GM18517 (cell line): ENCODE measurements around the gene MGP.

Source experiments
- ATAC-seq: cut with Tn5 transposase; IDR thresholded peaks from one replicate; pipeline ENCODE4 v1.9.1; 2021; ENCODE audit warnings: mild to moderate bottlenecking, moderate library complexity; ENCODE audit not compliant: unreplicated experiment

Gene MGP

DNA sequence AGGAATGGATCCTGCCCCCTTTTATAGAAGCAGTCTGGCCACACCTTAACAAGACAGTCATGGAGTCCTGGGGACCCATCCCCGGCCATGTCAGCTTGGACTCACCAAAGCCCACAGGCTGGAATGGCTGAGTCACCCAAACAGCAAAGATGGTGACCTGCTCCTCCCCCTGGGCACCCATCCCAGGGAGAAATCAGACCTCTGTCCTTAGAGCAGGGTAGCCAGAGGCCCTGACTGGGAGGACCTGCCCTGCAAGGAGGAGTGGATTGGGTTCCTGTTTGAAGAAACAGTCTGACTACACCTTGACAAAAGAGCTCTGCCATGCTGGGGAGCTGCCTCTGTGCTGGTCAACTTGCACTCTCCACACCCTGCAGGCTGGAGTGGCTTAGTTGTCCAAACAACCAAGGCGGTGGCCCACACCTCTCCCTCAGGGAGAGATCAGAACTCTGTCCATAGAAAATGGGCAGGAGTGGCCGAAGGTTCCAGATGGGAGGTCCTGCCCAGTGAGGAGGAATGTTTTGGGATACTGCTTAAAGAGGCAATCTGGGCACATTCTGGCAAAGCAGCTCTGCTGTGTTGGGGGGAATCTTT, 16.6 kb downstream of the MGP start:
- no peak for ATAC-seq

DNA sequence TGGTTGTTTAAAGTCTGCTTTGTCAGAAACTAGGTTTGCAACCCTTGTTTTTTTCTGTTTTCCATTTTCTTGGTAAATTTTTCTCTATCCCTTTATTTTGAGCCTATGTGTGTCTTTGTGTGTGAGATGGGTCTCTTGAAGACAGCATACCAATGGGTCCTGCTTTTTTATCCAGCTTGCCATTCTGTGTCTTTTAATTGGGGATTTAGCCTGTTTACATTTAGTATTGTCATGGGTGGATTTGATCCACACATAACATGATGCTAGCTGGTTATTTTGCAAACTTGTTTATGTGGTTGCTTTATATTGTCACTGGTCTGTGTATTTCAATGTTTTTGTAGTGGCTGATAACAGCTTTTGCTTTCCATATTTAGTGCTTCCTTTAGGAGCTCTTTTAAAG, 25.2 kb downstream of the MGP start:
- no peak for ATAC-seq

- no peak for ATAC-seq
These were observed 27.1 kb downstream of the MGP start for GRCh38 chr12:14858513-14858912.

- ATAC-seq, result no peak
These were observed 31.0 kb downstream of the MGP start for GRCh38 chr12:14854586-14855183.

DNA sequence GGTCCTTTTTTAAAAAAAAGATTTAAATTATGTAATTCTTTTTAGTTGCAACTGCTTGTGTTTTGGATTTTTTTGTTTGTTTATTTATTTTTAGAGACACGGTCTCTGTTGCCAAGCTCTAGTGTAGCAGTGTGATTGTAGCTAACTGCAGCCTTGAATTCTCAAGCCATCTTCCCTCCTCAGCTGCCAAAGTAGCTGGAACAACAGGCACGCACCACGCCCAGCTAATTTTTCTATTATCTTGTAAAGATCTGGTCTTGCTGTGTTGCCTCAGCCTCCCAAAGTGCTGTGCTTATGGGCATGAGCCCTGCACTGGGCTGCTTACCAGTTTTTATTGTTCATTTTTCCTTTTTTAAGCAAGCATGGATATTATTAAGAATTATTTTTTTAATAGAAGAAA, 31.7 kb downstream of the MGP start:
- ATAC-seq, result no peak

DNA sequence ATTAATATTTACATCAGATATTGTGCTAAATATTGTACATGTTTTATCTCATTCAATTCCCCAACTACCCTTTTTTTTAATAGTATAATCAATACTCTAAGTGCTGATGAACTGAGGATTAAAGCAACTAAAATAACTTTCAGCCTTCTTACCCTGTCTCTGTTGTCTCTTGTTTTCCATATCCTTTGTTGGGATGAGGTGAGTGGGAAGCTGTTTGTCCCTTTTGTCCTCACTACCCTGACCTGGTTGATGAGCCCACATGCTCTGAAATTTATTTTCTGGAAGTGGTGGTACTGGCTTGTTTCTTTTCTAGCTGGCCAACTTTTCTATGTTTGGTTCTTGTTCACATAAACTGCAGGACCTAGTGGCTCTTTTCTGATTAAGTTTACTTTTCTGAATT, 32.8 kb downstream of the MGP start:
- ATAC-seq, result no peak

- ATAC-seq, result peak; percentile 58
These were observed 34.6 kb downstream of the MGP start for GRCh38 chr12:14850929-14851663.

DNA sequence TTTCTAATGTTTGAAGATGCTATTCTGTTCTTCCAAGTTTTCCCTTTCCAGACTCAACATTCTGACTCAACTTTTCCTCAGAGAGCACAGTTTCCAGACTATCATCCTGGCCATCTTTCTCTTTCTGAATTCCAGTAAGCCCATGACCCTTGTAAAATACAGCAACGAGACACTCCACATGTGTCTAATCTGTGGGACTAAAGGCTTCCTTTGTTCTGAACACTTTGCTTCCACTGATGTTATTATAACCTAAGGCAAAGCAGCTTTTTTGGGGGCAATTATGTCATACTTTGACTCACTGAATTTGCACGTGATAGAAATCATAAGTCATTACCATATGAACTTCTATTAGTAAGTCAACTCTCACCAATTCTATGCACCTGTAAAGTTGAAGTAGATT, 36.0 kb downstream of the MGP start:
- ATAC-seq, result no peak

- ATAC-seq, result no peak
These were observed 38.6 kb downstream of the MGP start for GRCh38 chr12:14846876-14847580.

DNA sequence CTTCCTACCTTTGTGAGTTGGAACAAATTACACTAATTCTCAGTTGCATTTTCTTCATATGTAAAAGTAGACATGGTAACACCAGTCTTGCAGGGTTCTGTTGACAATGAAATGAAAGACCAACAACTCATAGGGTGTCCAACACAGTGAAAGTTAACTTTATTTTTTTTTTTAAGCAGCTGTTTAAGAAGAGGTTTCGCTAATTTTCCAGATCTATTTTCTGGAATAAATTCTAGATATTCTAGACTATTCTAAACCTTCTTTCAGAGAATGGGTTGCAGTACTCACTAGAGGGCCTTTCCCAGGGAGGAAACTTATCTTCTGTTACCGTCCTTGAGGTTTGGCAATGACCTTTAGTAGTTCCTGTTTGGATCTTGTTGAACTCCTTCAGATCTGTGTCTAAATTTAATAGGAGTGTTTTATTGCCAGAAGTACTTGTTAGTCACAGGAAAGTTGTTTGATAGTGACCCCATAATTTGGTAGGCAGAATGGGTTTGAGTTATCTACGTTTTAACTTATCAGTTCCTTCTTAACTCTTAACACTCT, 39.5 kb downstream of the MGP start:
- ATAC-seq, result no peak

GRCh38 chr12:14845350-14845750, 40.3 kb downstream of the MGP start:
- ATAC-seq, result no peak

DNA sequence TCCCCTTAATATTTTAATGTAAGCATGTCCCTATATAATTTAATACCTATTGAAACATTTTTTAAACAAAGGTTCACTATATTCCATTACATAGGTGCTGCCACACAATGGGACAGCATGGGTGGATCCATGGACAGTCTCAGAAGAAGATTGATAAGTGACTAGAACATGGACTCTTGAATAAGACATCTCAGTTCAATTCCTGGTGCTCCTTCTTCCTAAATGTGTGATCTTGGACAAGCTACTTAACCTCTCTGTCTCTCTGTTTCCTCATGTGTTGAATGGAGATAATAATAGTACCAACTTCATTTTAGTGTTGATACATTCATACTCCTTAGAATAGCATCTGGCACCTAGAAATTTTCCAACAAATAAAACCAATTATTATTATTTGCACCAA, 41.3 kb downstream of the MGP start:
- no peak for ATAC-seq

GRCh38 chr12:14843425-14843887, 42.2 kb downstream of the MGP start, which contains the start of gene ART4:
ART4 (minus strand) TSS chr12:14843526; CDS start chr12:14843113, 413 bp downstream.
- no peak for ATAC-seq

GRCh38 chr12:14842315-14842714, 43.3 kb downstream of the MGP start:
- no peak for ATAC-seq

- ATAC-seq, result no peak
These were observed 43.9 kb downstream of the MGP start for GRCh38 chr12:14841761-14842160.

DNA sequence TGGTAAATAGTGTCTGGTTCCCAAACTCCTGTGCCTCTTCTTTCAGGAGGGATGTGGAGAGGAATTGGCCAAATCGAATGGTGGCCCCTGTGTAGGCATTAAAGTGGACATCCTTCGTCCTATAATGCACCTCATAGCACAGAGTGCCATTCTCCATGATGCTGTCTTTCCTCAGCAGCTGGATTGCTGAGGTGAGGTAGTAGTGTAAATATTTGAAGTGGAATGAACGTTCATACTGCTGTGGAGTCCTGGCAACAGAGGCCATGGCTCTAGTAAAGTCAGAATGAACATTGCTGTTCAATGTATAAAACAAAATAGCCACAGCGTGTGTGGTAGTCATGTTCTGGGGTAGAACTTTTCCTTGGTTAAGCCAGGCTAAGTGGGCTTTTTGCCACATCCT, 45.0 kb downstream of the MGP start:
- ATAC-seq, result no peak

- no peak for ATAC-seq
These were observed 46.4 kb downstream of the MGP start for GRCh38 chr12:14839262-14839661.

- ATAC-seq, result no peak
These were observed 49.1 kb downstream of the MGP start for GRCh38 chr12:14836336-14837210.

- ATAC-seq, result no peak
These were observed 51.1 kb downstream of the MGP start for GRCh38 chr12:14834509-14834908.

GRCh38 chr12:14833952-14834351, 51.7 kb downstream of the MGP start:
- ATAC-seq, result no peak
